HG02588 (cell line): Measurements from ENCODE around the gene SECTM1.

Source experiments
- ATAC-seq: cut with Tn5 transposase; IDR thresholded peaks from one replicate; pipeline ENCODE4 v1.9.1; 2021; ENCODE audit warnings: mild to moderate bottlenecking, moderate library complexity; ENCODE audit not compliant: unreplicated experiment

Gene SECTM1

DNA sequence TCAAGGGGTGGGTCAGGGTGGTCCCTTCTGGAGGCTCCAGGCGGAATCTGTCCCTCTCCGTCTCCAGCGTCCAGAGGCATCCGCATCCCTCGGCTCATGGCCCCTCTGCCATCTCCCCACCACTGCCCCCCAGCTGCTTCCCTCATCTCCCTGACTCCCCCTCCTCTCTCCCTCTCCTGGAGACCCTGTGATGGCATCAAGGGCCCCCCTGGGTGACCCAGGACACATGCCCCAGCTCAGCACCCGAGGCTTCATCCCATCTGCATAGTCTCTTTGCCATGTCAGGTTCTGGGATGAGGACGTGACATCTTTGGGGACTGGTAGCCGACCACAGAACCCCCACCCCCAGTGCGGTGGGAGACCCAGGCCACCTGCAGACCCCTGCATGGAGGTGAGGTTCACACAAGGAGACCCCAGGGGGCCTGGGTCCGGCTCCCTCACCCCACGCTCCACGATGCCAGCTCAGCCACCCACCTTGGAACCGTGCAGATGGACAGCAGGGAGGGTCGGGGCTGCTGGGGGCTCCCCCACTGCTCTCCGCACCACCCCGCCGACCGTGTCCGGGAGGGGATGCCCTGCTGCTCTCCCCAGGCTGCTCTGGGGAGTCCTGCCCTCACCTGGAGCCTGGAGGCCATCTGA lies 3.8 kb downstream of the SECTM1 start:
- no peak for ATAC-seq

DNA sequence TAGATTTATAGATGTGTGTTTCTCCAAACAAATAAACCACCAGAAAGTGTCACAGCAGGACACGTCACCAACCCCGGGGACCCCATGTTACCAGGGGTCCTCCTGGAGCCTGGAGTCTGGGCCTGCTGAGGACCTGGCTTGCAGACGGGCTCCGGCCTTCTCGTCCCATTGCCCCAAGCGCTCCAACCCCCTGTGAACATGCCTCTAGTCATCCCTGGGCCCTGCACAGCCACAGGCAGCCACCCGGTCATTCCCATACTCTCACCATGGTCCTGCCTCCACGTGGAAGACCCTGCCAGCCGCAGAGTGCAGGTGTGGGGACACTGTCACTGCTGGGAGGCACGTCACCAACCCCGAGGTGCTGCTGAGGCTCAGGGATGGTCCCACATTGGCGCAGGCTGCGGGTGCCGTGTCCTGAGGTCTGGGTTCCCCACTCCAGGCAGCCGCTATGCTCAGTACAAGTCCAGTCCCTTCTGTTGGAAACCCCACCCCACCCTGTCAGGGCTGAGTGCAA lies 4.5 kb downstream of the SECTM1 start:
- no peak for ATAC-seq

DNA sequence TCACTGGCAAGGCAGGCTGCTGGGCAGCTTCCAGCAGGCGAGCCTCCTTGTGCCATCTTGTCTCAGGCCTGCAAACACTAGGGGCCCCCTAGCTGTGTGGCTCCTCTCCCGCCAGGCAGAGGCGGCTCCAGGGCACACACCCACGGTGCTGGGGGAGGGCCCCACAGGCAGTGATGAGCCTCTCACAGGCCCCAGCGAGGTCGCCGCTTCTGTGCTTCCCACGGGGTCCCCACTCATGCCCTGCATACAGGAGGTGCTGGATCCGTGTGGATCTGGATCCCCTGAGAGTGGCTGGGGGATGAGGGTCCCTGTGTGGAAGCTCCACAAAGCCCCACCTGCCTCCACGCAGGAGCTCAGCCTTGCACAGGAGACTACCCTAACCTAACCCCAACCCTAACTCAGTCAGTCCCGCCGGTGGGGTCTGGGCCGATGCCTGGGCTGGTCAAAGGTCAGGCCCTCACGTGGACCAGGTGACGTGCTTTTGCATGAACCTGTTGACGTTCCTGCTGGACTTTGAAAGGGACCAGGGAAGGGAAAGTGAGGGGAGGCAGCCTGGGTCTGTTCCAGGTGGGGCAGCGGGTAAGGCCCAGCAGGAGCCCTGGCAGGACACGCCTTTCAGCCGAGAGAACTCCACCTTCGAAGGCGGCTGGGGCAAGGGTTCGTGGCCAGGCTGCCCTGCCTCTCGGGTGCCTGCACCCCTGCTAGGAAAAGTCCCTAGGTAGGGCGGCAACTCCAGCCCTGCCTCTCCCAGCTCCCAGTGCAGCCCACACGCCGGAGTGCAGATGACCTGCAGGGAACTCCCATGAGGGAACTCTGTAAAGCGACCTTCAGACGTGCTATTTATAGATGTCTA lies 5.2 kb downstream of the SECTM1 start:
- no peak for ATAC-seq

DNA sequence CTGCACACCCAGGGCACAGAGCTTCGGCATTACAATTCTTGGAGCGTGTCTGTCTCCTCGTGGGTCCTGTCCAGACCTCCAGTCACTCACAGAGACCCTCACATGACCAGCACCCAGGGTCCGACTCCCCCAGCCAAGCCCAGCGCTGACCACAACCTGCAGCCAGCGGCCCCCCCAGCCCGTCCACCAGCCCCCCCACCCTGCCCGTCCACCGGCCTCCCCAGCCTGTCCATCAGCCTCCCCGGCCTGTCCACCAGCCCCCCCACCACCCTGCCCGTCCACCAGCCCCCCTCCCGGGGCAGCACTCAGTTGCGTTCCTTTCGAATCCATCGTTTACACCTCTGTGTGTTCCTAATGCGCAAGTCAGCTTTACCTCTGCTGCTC lies 5.8 kb downstream of the SECTM1 start:
- no peak for ATAC-seq

DNA sequence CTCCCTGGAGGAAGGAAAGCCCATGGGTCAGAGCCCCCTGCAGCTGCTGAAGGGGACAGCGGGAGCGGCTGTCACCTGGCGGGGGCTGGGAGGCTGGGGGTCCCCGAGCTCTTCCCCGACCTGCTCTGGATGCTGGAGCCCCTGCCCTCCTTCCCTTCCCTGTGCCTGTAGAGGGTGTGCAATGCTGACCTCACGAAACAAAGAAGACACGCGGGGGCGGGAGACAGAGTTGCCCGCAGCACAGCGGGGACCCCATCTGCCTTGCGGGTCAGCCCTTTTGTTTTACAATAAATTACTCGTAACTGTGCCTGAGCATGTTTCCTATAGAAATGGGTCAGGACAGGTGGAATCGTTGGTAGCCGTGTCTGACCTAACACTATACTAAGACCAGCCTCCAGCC lies 6.3 kb downstream of the SECTM1 start:
- no peak for ATAC-seq

DNA sequence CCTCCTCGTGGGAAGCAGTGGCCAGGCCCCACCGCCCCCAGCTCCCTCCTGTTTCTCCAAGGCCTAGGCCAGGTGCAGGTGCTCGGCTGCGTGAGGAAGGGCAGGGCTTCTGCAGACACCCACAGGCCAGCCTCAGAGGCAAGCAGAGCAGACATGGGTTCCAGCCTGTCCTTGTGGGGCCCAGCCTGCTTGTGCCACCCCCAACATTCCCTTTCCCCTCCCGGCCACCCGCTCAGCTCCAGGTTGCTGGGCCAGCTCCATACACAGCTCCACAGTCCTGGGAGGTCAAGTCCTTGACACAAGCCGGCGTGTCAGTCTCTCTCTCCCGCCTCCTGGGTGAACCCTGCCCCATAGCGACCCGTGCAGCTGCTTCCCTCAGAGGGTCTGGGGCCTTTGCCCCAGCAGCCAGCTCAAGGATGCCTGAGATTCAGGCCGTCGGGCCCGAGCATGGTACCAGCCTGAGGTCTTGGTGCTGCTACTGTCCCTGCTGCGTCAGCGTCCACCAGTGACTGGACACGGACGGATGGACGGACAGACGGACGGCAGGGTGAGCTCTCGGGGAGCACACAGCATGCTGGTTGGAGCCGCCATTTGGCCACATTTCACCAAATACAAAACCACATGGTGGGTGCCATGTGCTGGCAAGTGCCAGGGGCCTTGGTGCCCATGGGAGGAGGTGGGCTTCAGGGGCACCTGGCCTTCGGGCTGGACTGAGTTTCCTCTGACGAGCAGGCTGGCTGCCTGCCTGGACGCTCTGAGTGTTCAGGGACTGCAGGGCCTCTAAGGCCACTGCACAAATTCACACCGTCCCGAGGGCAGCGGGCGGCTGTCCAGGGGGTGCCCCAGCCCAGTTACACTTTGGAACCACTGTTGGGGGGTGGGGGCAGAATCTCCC lies 8.0 kb downstream of the SECTM1 start:
- no peak for ATAC-seq

DNA sequence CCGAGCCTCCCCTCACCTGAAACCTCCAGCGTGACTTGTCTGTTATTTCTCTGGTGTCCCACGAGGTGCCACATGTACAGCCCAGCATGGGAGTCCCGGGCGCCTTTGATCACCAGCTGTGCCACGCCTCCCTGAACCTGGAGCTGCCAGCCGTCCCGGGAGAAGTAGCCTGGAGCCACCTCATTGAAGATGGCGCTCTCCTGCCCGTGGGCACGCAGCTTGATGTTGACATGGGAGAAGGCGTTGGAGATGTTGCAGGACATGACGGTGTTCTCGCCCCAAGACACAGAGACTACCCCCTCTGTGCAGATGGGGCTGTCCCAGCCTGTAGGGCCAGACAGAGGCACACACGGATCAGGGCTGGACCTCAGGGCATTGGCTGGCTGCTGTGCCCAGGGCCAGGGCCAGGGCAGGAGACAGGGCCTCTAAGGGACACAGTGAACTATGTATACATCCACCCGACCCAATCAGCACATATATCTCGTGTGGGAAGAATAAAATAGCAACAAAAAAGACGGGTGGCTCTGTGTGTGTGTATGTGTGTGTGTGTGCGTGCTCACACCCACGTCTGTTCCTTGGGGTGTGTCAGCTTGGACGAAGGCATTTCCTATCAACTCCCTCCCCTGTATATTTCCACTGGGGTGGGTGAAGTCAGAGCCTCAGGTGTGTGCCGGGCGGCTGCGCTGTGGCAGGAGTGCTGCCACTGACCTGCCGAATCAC lies 8.8 kb downstream of the SECTM1 start:
- no peak for ATAC-seq

DNA sequence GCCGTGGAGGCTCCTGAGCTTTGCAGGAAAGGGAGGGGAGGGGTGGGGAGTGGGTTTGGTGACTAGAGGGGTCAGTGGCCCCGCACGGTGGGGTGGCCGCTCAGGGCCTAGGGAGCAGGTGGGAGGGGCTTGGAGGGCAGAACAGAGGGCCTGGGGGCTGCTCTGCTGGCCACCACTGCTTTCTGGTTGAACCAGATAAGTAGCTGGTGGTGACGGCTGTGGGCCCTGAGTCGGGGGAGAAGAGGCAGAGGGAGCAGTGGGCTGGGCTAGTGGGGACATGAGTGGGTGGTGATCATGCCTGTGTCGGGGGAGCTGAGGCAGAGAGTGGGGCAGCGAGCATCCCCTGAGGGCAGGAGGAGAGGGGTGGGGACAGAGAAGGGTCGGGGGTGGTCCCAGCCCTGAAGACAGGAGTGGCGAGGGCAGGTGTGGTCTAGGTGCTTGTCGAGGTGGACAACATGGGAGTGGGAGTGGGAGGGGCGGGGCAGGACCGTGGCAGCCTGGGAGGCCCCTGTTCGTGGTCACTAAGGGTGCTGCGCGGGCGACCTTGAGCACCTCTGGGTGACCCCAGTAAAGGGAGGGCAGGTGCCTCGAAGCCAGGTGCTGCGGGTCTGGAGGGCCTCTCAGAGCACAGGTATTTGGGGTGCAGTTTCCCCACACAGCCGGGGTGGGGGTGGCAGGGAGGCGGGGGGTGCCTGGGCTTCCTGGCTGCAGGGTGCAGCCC lies 9.9 kb downstream of the SECTM1 start:
- ATAC-seq = no peak

DNA sequence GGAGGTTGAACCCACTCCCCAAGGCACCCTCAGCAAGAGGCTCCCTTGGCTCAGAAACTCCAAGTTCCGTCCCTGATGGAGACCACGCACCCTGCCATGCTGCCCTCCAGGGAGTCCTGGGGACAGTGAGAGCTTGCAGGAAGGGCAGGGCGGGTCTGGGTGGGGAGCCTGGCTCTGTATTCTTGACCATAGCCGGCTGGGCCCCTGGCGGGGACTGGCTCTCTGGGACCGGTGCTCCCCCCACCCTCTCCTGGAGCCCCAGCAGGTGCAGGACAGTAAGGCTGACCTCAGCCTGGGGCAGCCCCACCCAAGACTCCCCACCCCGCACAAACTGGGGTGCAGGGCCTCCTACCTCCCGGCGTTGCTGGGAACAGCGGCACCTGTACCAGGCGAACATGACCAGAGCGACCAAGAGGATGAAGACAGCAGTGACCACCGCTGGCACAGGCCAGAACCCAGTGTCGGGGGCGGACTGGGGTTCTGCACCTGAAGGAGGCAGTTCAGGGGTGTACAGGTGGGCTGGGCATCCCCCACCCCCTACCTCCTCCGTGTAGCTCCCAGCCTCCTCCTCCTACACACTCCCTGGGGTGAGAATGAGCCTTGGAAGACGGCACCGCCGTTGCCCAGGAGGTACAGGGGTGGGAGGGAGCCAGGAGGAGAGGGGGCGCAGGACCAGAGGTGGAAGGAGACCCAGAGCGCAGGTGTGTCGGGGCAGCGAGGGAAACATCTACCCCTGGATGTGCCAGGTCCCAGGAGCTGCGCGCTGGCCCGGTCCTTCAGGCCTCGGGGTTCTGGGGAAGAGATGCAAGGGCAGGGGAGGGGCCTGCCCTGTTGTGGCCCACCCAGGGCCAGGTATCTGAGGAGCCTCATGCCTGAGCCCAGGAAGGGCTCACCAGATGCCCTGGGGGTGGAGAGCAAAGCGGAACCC lies 10.8 kb downstream of the SECTM1 start:
- no peak for ATAC-seq

DNA sequence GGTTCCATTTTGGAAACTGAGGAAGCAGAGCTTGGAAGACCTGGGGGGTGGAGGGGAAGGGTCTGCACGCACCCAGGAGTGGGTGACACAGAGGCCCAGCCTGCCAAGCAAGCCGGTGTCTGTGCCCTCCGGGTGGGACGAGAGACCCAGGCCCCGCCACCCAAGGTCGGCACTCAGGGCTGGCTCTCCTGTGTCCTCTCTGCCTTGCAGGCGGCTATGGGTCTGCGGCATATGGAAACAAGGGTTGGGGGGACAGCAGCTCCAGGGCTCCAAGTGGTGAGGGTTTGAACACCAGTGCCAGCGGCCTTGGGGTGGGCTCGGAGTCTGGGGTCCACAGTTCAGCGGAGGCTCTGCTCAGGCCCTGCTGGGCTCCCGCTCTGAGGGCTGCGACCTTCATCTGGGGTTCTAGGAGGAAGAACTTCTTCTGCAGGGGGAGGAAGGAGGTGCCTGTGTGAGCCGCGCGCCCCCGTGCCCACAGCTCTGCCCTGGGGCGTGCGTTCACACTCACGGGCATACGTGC lies 11.6 kb downstream of the SECTM1 start:
- ATAC-seq = no peak

DNA sequence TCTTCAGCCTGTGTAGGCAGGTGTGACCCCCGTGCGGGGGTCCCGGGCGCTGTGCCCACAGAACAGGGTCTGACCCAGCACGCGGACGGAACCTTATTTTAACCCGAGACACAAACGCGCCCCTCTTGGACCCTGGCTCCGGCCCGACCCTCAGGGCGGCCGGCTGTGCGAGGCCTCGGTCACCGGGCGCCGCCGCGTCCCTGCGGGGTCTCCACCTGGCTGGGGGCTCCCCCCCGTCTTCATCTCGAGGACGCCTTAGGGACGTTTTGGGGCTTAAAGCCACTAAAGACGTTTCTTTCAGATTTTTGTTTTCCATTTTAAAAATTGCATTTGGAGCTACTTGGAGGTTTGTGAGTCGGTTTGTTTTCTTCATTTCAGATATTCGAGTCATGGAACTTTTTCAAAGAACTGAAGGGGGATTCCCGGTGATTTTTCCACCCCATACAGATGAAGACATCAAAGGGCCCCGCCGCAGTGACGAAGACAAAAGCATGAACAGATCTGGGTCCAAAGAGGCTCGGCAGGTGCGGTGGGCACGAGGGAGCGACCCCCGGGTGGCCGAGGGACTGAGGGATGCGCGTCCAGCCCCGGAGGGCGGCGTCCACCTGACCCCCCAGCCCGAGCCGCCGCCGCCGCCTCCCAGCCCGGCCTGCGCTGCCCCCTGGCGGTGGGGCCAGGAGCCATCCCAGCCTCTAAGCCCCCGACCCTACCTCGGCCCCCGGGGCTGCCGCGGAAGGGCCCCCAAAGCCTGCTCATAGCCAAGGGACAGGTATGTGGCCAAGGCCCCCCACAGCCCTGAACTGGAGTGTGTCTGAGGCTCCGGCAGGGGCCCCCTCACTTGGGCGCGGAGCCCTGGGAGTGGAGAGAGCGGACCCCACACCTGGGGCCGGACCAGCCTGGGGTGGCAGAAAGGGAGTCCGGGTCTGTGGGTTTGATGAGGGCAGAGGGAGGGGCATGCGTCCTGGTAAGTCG lies 12.3 kb downstream of the SECTM1 start:
- no peak for ATAC-seq

DNA sequence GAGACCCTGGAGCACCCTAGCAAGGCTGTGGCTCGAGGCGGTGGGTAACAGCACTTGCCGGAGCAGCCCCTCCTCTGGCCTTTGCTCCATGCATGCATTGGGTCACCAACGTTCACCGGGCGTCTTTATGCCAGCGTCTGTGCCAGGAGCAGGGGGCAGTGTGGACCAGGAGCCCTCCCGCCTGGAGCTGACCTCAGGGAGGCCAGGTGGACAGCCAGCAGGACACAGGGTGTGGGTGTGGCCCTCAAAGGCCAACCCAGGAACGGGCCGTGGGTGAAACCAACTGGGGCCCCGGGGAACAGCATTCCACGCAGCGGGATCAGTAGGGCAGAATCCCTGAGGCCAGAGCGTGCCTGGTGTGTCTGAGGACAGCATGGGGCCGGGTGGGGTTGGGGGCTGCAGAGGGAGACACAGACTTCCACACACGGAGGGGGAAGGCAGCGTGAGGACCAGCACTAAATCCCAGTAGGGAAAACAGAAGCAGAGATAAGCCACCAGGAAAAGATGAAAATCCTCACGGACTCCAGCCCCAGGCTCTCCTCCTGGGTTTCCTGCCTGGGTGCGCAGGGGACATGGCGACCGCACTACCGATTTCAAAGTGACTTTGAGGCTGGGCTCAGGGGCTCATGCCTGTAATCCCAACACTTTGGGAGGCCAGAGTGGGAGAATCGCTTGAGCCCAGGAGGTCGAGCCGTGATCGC lies 13.3 kb downstream of the SECTM1 start:
- no peak for ATAC-seq

DNA sequence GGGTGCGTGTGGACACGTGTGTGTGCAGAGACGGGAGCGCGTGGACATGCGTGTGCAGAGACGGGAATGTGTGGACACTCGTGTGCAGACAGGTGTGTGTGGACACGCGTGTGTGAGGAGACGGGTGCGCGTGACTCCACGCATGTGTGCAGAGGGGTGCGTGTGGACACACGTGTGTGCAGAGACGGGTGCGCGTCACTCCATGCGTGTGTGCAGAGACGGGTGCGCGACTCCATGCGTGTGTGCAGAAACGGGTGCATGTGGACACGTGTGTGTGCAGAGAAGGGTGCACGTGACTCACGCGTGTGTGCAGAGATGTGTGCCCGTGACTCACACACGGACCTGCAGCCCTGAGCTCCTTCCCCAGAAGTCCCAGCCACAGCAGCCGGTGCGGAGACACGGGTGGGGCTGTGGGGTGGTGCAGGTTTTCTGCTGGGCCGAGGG lies 13.9 kb downstream of the SECTM1 start:
- no peak for ATAC-seq

DNA sequence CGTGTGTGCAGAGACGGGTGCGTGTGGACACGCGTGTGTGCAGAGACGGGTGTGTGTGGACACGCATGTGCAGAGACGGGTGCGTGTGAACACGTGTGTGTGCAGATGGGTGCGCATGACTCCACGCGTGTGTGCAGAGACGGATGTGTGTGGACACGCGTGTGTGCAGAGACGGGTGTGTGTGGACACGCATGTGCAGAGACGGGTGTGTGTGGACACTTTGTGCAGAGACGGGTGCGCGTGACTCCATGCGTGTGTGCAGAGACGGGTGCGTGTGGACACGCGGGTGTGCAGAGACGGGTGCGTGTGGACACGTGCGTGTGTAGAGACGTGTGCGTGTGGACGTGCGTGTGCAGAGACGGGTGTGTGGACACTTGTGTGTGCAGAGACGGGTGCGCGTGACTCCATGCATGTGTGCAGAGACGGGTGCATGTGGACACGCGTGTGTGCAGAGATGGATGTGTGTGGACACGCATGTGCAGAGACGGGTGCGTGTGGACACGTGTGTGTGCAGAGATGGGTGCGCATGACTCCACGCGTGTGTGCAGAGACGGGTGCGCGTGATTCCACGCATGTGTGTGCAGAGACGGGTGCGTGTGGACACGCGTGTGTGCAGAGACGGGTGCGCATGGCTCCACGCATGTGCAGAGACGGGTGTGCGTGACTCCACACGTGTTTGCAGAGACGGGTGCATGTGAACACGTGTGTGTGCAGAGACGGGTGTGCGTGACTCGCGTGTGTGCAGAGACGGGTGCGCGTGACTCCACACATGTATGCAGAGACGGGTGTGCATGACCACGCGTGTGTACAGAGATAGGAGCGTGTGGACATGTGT lies 14.6 kb downstream of the SECTM1 start:
- ATAC-seq = no peak

DNA sequence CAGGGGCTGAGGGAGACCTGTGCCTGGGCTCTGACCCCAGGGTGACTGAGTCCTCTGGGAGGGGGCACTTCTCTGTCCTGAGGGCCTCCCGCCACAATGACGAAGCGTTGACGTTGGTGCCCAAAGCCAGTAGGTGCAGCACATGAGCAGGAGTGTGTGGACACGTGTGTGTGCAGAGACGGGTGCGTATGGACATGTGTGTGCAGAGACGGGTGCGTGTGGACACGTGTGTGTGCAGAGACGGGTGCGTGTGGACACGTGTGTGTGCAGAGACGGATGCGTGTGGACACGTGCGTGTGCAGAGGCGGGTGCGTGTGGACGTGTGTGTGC lies 15.4 kb downstream of the SECTM1 start:
- no peak for ATAC-seq
